Measurements from ENCODE around the gene TRIM71.
"Not testable (repeated sequence)": the region's sequence is repeated elsewhere in the genome, so short reads cannot be mapped to it uniquely, and the experiment has no call there.

Gene TRIM71

DNA sequence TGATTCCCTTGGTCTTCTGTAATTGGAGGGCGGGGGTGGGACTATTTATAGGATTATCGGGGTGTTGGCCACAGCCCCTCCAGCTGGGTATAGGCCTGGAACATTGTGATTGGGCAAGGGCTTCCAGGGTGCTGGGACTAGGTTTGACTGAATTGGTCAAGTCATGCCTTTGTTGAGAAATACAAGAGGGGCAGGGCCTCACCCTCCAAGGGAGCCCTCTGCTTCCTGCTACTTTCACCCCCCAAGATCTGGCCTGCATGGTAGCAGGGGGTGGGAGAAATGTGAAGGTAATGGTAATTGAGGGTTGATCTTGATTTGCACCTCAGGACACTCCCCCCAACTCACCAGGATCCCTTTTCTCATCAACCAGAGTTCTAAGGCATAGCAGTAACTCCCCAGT lies 25.2 kb downstream of the TRIM71 start:
- DNase-seq (ENCODE audit: low read depth in 2 of 2) = no peak

DNA sequence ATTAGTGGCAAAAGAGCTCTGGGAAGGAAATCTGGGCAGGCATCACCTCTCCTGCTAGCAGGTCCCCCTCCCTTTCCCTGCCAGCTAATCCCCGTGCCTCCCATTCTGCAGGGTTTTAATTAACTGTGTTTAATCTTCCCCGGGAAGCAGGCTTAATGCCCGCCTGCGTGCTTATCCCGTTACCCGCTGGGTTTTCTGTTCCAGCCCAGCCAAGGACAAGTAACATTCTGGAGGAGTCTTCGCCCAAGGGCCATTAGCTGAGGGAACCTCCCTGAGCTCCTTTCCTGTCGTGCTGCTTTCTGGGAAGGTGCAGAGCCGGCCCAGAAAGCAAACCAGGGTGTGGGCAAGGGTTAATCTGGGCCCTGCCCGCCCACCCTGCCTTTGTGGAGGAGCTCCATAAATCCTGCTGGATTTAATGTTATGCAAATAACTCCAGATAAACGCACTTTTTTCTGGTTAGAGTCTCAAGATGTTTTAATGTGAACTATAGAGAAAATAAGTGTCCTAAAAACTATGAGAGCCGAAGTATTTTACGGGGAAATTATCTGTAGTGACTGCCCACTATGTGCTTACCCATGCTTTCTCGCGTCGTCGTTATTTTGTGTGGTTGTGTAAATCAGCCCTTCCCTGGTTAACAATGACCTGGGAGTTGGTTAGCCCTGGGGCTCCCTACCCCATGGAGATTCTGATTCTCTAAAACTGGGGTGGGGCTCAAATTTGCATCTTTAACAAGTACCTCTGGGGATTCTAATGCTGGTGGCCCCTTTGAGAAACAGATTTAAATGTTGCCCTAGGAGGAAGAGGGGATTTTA lies 25.9 kb downstream of the TRIM71 start:
- no peak for DNase-seq (ENCODE audit: low read depth in 2 of 2)

DNA sequence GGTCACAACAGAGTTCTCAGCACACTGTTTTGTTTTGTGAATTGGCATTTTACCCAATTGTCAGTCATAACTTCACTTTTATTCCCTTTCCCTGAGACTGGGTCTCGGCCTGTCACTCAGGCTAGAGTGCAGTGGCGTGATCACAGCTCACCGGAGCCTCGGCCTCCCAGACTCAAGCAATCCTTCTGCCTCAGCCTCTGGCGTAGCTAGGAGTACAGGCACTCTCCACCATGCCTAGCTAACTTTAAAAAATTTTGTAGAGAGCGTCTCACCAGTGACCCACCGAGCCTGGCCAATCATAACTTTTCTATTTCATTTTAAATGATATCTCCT lies 26.5 kb downstream of the TRIM71 start:
- DNase-seq (ENCODE audit: low read depth in 2 of 2) = no peak

DNA sequence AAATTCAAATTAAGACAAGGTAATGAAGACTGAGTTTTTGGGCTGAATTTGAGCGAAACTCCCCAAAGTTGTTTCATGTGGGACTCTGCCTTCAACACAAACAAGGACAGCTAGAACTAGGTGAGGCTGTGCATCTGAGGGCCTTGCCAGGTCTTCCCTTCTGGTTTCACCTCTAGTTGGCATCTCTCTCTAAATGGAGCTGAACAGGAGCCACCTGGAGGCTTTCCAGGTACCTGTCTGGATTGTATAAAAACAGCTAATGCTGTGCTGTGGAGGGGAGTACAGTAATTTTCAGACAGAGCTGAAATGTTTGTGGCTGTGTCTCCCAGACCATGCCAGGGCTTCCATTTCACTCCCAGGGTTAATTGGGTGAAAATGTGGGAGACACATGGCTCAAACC lies 27.1 kb downstream of the TRIM71 start:
- DNase-seq (ENCODE audit: low read depth in 2 of 2) = no peak

DNA sequence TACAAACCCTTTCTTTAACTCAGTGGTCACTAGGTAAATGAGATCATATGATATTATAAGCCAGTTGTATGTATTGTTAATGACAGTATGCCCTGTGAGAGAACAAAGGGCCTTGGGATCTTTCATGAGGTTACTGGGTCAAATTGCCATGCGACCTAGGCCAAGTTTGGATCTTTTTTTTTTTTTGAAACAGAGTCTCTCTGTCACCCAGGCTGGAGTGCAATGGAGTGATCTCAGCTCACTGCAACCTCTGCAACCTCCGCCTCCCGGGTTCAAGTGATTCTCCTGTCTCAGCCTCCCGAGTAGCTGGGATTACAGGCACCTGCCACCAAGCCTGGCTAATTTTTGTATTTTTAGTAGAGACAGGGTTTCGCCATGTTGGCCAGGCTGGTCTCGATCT lies 27.7 kb downstream of the TRIM71 start:
- not testable (repeated sequence) for DNase-seq (ENCODE audit: low read depth in 2 of 2)

DNA sequence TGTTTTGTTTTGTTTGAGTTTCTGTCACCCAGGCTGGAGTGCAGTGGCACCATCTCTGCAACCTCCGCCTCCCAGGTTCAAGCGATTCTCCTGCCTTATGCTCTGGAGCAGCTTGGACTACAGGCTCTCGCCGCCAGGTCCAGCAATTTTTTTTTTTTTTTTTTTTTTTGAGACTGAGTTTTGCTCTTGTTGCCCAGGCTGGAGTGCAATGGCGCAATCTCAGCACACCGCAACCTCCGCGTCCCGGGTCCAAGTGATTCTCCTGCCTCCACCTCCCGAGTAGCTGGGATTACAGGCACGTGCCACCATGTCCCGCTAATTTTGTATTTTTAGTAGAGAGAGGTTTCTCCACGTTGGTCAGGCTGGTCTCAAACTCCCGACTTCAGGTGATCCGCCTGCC lies 29.2 kb downstream of the TRIM71 start:
- not testable (repeated sequence) for DNase-seq (ENCODE audit: low read depth in 2 of 2)

DNA sequence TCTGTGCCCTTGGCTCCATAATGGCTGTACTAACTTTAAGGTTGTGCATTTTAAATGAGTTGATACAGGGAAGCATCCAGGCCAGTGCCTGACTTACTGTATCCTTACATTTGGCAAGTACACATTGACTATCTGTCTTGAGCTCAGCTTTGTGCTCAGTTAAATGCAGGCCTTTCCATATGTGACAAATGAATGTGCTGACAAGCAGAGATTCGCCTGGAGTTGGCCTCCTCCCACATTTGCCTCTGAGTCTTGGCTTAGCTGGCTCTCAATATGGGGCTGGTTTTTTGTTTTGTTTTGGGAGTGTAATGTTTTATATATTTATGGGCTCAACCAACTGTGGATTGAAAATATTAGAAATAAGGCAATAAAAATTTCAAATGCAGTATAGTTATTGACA lies 29.7 kb downstream of the TRIM71 start:
- no peak for DNase-seq (ENCODE audit: low read depth in 2 of 2)

DNA sequence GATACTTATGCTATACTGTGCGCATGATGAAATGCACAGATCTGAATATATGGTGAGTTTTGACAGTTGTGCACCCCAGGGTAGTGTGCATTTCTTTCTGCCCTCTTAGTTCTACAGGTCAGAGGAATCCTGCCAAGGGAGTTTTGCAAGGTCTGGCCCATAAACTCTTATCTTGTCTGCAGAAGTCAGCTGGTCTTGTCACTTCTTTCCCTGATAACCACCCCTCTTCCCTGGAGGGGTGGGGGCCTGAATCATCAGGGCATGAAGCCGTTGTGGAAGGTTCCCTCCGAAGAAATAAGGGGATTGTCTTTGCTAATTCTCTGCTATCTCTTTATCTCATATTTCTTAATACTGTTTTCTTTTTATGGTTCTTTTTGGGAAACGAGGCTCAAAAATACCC lies 30.4 kb downstream of the TRIM71 start:
- DNase-seq (ENCODE audit: low read depth in 2 of 2) = no peak

DNA sequence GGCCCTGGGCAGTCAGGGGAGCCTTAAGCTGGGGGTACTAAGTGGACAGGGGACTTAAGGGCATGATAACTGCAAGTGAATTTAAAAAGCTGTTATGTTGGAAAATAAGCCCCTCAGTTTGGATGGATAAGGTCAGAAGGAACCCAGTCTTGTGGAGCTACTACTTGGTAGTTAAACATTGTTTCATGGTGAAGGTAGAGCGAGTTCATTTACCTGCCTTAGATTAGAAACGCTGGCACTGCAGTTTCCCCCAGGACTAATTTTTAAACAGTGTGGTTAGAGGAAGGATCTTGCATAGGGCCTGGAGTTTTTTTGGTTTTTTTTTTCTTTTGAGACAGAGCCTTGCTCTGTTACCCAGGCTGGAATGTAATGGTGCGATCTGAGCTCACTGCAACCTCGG lies 31.2 kb downstream of the TRIM71 start:
- DNase-seq (ENCODE audit: low read depth in 2 of 2) = no peak

DNA sequence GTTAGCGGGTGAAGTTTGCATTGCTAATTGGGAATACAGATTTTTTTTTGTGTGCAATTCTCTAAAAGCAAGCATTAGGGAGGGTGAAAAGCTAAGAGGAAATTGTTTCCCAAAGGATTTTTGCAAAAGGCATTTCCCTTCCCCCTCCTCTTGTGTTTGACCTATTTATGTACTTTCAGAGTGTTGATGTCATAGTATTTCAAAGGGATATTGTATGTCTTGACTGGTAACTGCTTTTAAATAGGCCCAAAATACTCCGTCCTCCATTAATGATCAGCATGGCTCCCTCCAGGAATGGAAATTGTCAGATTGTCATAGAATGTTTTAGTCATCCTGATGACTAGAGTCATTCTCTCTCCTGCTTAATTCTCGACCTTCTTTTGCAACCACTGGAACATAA lies 32.4 kb downstream of the TRIM71 start:
- no peak for DNase-seq (ENCODE audit: low read depth in 2 of 2)

DNA sequence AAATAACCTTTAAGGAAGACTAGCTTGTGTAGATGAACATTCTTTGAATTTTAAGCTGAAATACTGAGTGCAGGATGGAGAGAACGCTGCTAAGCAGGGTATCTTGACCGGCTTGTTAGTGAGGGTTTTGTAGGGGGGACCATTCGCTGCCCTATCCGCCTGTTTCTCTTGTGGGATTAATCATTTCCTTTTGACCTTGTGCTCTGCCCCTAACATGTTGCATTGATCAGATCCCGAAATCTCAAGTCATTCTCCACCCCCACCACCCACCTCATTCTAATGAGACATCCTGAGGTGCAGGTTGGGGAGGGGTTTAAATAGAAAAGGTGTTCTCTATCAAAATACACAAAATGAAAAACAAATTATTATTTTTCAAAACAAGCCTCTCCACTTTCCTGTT lies 32.8 kb downstream of the TRIM71 start:
- no peak for DNase-seq (ENCODE audit: low read depth in 2 of 2)

DNA sequence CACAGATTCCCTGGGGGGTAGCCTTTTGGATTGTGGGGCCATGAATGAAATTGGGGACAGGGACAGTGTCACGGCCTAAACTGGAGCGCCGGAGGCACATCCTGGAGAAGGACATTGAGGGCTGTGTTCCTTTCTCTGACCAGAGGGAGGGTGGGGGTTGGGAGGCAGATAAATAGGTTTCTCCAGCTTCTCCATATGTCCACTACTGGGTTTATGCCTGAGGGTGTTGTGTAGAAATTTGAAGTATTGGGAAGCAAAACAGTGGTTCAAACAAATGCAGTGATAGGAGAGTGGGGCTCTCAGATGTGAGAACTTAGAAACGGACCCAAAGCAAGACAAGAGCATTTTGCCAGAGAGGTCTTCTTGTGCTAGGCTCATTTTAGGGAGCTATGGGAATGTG lies 34.3 kb downstream of the TRIM71 start:
- DNase-seq (ENCODE audit: low read depth in 2 of 2) = no peak

DNA sequence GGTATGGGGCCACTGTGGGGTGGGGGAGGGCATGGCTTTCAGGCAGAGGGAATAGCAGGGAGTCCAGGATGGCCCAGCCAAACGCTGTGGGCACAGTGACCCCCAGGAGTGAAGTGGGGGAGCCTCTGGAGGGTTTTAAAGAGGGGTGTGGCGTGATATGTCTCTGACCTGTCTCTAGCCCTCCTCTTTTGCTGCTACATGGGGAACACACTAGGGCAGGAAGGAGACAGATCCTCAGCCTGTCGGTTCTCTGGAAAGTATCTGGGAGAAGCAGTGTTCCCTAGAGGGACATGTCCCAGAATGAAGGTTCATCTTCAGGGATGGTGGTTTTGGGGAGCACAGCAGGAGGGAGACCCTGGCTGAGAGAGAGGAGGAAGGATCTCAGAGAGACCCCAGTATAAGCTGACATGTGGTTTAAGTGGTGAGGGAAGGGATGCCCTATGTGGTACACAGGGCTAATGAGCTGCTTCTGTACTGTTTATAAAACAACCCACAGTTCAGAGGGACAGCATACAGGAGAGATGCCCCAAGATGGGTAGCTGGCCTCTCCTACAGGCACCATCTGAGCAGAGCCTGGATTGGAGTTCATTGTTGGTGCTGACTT lies 37.7 kb downstream of the TRIM71 start:
- no peak for DNase-seq (ENCODE audit: low read depth in 2 of 2)

DNA sequence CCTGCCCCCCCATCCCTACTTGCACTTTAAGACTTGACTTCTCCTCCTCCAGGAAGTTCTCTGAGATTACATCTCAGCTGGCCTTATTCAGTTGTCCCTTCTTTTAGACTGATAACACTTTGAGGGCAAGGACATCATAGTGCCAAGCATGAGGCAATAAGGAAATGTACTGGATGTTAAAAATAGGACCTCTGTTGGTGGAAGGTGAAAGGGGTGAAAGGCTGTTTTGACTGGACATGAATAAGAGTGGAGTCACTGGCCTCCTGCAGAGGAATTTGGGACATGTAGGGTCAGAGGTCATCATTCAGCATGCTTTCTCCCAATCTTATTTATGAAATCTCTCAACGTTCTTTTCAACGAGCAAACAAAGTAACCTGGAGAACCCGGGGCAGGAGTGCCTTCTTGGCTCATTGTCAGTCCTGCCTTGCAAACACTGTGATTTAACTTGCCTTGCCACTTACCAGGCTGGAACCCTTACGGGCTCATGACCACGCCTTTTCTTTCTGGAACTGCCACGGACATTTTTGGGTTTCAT lies 38.6 kb downstream of the TRIM71 start:
- no peak for DNase-seq (ENCODE audit: low read depth in 2 of 2)

DNA sequence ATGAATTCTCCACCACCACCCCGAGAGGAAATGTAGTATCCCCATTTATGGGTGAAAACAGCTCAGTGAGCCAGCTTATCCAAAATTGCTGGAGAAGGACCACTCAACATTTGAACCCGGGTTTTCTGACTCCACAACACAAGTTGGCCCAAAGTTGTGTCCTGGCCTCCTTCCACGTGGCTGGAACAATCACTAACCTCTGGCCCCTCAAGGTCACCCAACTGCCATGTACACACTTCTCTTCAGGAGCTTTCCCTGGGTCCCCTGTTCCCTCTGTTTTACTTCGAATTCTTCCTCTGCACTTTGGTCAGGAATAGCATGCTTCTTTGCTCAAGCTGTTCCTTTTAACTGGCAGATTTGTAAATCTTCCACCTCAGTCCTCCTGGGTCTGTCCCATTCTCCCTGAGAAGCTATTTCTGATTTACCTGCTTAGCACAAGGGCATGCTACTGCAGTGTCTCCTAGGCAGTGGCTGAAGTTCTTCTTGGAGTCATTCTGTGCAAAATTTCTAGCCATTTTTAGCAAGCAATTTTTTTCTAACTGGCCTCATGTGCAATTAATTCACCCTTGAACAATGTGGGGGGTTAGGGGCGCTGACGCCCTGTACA lies 39.2 kb downstream of the TRIM71 start:
- no peak for DNase-seq (ENCODE audit: low read depth in 2 of 2)

DNA sequence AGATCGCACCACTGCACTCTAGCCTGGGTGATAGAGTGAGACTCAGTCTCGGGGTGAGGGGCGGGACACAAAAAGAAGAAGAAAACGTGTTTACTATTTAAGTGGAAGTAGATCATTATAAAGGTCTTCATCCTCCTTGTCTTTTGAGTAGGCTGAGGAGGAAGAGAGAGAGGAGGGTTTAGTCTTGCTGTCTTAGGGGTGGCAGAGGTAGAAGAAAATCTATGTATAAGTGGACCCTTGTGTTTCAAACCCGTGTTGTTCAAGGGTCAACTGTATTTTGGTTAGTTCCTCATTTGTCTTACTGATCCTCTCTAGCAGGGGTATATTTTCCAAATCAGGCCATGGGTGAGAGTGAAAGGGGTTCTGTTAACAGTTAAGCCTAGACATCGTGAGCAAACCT lies 40.1 kb downstream of the TRIM71 start:
- DNase-seq (ENCODE audit: low read depth in 2 of 2) = no peak

DNA sequence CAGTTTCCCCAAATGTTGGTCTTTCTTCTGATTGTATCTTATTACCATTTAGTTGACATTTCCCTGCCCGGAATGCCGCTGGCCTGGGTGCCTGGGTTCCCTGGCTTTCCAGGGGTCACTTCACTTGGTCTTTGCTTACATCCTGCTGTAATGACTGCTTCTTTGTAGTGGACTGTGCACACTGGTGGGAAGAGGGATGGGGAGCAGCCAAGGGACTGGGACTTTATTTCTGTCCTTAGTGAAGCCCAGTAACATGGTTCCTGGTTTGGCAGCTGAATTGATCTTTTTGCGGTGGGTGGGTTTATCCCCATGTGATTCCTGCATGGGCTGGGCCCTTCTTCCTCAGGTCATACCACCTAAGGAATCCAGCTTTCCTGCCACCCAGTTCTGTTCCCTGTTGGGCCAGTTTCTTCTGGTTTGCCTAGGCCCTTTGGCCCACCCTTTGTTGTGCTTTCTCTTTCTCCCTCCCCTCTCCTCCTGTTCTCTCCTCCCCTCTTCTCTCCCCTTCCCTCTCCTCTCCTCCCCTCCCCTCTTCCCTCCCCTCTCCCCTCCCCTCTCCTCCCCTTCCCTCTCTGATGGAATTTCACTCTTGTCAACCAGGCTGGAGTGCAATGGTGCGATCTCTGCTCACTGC lies 41.9 kb downstream of the TRIM71 start:
- no peak for DNase-seq (ENCODE audit: low read depth in 2 of 2)

DNA sequence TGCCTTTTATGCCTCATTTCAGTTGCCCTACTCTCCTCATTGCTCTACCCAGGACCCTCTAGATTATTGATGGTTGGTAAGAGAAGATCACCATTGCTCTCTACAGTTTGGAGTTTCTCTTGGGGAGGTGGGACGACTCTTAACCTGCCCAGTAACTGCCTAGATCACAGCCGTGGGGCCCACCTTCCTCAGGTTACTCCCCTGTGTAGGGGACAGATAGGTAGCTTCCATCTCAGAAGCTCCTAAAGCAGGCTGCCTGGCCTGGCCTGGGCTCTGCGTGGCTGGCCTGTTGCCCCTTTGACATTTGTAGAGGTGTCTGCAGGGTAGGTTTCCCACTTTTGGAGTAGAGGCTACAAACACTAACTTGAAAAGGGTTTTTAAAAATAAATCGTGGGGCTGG lies 42.7 kb downstream of the TRIM71 start:
- no peak for DNase-seq (ENCODE audit: low read depth in 2 of 2)

DNA sequence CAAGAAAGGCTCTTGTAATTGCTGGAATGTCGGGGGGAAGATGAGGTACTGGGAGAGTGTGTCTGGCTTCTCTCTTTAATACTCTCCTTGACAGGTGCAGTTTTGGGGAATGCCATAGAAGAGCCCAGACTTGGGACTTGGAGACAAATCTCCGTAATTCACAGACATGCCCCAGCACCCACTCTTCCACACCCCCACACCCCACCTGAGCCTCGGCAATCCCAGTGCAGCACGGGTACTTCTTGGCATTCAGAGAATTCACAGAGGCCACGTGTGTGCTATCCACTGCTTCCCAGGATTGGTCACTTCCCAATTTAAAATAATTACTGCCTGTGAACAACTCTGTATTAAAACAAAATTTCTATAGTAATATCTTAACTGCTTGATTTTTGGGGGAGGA lies 43.9 kb downstream of the TRIM71 start:
- no peak for DNase-seq (ENCODE audit: low read depth in 2 of 2)

DNA sequence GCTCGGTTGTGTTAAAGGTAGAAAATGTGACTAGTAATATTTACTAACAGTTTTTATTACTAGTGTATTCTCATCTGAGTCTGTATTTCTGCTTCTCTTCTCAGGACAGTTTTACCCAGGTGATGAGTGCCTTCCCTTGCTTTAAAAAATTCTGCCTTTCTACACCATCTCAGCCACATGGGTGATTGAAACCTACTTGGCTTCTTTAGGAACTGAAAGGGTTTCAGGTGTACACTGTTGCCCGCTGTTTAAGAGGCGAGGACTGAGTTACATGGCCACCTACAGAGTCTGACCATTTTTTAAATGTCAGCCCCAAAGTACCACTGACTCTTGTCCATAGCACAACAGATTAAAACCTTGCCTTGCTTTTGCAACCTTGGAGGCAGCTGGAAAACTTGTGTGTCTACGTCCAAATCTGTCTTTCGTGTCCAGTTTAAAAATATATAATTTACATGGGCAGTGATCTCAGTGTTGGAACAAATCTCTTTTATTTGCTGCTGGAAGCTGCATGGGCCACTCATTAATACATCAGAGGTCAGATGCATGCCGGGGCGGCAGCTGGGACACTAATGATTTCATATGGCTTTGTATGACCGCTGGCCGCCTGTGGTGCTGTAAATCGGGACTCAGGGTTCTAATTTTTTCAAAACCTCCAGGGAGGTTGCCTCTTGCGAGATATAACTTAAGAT lies 44.6 kb downstream of the TRIM71 start:
- no peak for DNase-seq (ENCODE audit: low read depth in 2 of 2)

DNA sequence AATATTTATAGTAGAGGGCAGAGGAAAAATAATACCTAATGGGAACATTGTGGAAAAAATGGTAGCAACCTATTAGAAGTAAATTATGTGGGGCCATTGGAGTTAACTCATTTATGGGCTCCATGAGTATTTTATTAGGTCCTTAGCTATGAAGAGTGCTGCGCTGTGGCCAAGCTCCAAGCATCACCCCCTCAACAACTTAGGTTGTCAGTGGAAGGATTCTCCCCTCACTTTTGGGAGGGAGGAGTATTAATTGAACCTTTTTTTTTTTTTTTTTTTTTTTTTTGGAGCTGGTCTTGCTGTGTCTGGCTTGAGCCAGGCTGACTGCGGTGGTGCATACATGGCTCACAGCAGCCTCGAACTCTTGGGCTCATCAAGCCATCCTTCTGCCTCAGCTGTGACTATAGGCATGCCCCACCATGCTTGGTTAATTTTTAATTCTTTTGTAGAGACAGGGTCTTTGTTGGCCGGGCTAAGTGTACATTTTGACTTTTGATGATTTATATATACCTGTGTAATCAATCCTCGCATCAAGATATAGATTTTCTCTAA lies 45.2 kb downstream of the TRIM71 start:
- no peak for DNase-seq (ENCODE audit: low read depth in 2 of 2)

DNA sequence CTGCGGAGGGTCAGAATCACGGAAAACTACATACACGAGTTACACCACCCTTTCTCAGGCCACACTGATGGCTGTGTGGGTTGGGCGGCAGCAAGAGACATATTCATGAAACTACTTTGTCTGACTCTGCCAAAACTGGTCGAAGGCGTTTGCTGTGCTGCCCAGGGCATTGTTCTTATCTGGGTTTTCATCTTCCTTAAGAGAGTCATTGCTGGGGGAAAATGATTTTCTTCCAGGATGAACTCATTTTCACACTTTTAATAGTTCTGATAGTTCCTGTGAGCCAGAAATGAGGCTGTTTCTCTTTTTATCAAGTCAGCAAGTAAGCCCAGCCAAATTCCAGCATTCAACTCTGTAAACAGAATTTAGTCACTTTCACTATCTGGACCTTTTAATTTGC lies 47.6 kb downstream of the TRIM71 start:
- no peak for DNase-seq (ENCODE audit: low read depth in 2 of 2)
